Lower leg skin (tissue), 3 donors: ENCODE data around the gene MAP4.

Source experiments
- CTCF ChIP-seq, 3 donors: fragments of 450-650 bp; IDR thresholded peaks; one replicate each; pipeline ENCODE4 v1.5.1; 2016; ENCODE audit warnings: antibody characterized with exemption in 3 of 3, mild to moderate bottlenecking in 3 of 3, moderate library complexity in 2 of 3
- POLR2A ChIP-seq, 2 donors: fragments of 450-650 bp; IDR thresholded peaks; one replicate each; pipeline ENCODE4 v1.6.1; 2016 to 2017; ENCODE audit warnings: antibody characterized with exemption in 2 of 2, mild to moderate bottlenecking in 1 of 2, moderate library complexity in 1 of 2

- TF ChIP-seq CTCF (IDR thresholded peaks at IDR 0.05) (no peak), POLR2A (IDR thresholded peaks at IDR 0.05) (no peak)
Observed at GRCh38 chr3:47850564-47851410, 165.4 kb downstream of the MAP4 start.
